Neural cell (in vitro differentiated cells): ENCODE results near the gene ARHGEF11. TPM values are rescaled to one million over a fixed set of nuclear protein-coding genes. Genes with fewer than 3 reads are reported as not detected.

Source experiments
- H2AFZ ChIP-seq: fragments of 200-600, 300-800 bp; sonication (generic), shearing (Covaris generic); 2 replicates; pipeline ENCODE4 v1.6.0; 2014; ENCODE audit warnings: low read depth, mild to moderate bottlenecking, antibody characterized with exemption, low read length, moderate library complexity
- H3F3A ChIP-seq: fragments of 200-600 bp; shearing (Covaris generic); 2 replicates; pipeline ENCODE4 v1.6.1; 2016; ENCODE audit warnings: mild to moderate bottlenecking, moderate library complexity, mixed read lengths, antibody characterized with exemption, low read length; ENCODE audit not compliant: insufficient read depth, poor library complexity, severe bottlenecking
- H3K27ac ChIP-seq: fragments of 200-600, 300-800 bp; sonication (generic), shearing (Covaris generic); 2 replicates; pipeline ENCODE4 v1.5.1; 2014; ENCODE audit warnings: mild to moderate bottlenecking, low read length, moderate library complexity
- H3K27me3 ChIP-seq: fragments of 300-800, 200-600 bp; sonication (generic), shearing (Covaris generic); 2 replicates; pipeline ENCODE4 v1.6.0; 2014; ENCODE audit warnings: mild to moderate bottlenecking, low read depth, low read length, moderate library complexity; ENCODE audit not compliant: insufficient read depth
- H3K36me3 ChIP-seq: fragments of 300-800, 200-600 bp; sonication (generic), shearing (Covaris generic); 2 replicates; pipeline ENCODE4 v1.5.1; 2014; ENCODE audit warnings: mild to moderate bottlenecking, antibody characterized with exemption, low read length, moderate library complexity; ENCODE audit not compliant: insufficient read depth
- H3K4me2 ChIP-seq: fragments of 300-800, 200-600 bp; sonication (generic), shearing (Covaris generic); 2 replicates; pipeline ENCODE4 v1.6.0; 2014; ENCODE audit warnings: mild to moderate bottlenecking, low read length
- H3K4me3 ChIP-seq: fragments of 300-800, 200-600 bp; sonication (generic), shearing (Covaris generic); 2 replicates; pipeline ENCODE4 v1.5.1; 2014; ENCODE audit warnings: mild to moderate bottlenecking, low read length, moderate library complexity
- H3K79me2 ChIP-seq: fragments of 200-600 bp; shearing (Covaris generic); replicated peaks from 2 replicates; pipeline ENCODE4 v1.6.0; 2014; ENCODE audit warnings: mild to moderate bottlenecking, low read length, moderate library complexity; ENCODE audit not compliant: insufficient read depth
- H3K9ac ChIP-seq: fragments of 300-800, 200-600 bp; sonication (generic), shearing (Covaris generic); 2 replicates; pipeline ENCODE4 v1.6.1; 2016; ENCODE audit warnings: mild to moderate bottlenecking, low read length, mixed read lengths
- H3K9me2 ChIP-seq: fragments of 200-600 bp; shearing (Covaris generic); 2 replicates; pipeline ENCODE4 v1.6.1; 2016; ENCODE audit warnings: mild to moderate bottlenecking, low read length, mixed read lengths; ENCODE audit not compliant: insufficient read depth
- H3K9me3 ChIP-seq: fragments of 200-600, 300-800 bp; sonication (generic), shearing (Covaris generic); 2 replicates; pipeline ENCODE4 v1.6.1; 2016; ENCODE audit warnings: mild to moderate bottlenecking, mixed run types, low read length, moderate library complexity, mixed read lengths
- H4K20me1 ChIP-seq: fragments of 200-600 bp; shearing (Covaris generic); 2 replicates; pipeline ENCODE4 v1.6.1; 2016; ENCODE audit warnings: mild to moderate bottlenecking, mixed run types; ENCODE audit not compliant: insufficient read depth
- CTCF ChIP-seq: fragments of 450-650 bp; IDR thresholded peaks from 2 replicates; pipeline ENCODE4 v1.5.1; 2014; ENCODE audit warnings: antibody characterized with exemption, mild to moderate bottlenecking, moderate library complexity; ENCODE audit not compliant: poor library complexity, severe bottlenecking
- EP300 ChIP-seq: fragments of 450-650 bp; conservative IDR thresholded peaks from 2 replicates; pipeline ENCODE4 v1.6.1; 2014; ENCODE audit warnings: antibody characterized with exemption, mild to moderate bottlenecking, moderate library complexity; ENCODE audit not compliant: poor library complexity, severe bottlenecking
- EZH2 ChIP-seq: fragments of 200-600, 300-800 bp; shearing (Covaris generic), sonication (generic); IDR thresholded peaks from 2 replicates; pipeline ENCODE4 v1.6.1; 2014; ENCODE audit warnings: antibody characterized with exemption, low read length, borderline replicate concordance, mild to moderate bottlenecking; ENCODE audit not compliant: insufficient read depth, poor library complexity, severe bottlenecking
- MXI1 ChIP-seq: fragments of 450-650 bp; conservative IDR thresholded peaks from 2 replicates; pipeline ENCODE4 v1.6.1; 2014; ENCODE audit warnings: antibody characterized with exemption, mild to moderate bottlenecking; ENCODE audit not compliant: poor library complexity, severe bottlenecking
- POLR2AphosphoS5 ChIP-seq: IDR thresholded peaks from 2 replicates; pipeline ENCODE4 v1.6.1; 2012
- RAD21 ChIP-seq: fragments of 450-650 bp; conservative IDR thresholded peaks from 2 replicates; pipeline ENCODE4 v1.6.1; 2014; ENCODE audit warnings: antibody characterized with exemption, mild to moderate bottlenecking, moderate library complexity
- REST ChIP-seq: IDR thresholded peaks from 2 replicates; pipeline ENCODE4 v1.6.1; 2012; ENCODE audit warnings: borderline replicate concordance
- SMC3 ChIP-seq: fragments of 450-650 bp; conservative IDR thresholded peaks from 2 replicates; pipeline ENCODE4 v1.6.1; 2014; ENCODE audit warnings: antibody characterized with exemption, mild to moderate bottlenecking, moderate library complexity; ENCODE audit not compliant: poor library complexity
- TAF1 ChIP-seq: IDR thresholded peaks from 2 replicates; pipeline ENCODE4 v1.6.1; 2012; ENCODE audit warnings: low read depth
- polyA plus RNA-seq: library from polyadenylated mRNA; depleted of rRNA; stranded (reverse); fragments of >200 nt; gene quantifications from 2 replicates; pipeline ENCODE4 v1.2.3, GENCODE V29; 2014

Gene ARHGEF11
- polyA plus RNA-seq, 1 donor from 2014 or later: 33.2 TPM

DNA sequence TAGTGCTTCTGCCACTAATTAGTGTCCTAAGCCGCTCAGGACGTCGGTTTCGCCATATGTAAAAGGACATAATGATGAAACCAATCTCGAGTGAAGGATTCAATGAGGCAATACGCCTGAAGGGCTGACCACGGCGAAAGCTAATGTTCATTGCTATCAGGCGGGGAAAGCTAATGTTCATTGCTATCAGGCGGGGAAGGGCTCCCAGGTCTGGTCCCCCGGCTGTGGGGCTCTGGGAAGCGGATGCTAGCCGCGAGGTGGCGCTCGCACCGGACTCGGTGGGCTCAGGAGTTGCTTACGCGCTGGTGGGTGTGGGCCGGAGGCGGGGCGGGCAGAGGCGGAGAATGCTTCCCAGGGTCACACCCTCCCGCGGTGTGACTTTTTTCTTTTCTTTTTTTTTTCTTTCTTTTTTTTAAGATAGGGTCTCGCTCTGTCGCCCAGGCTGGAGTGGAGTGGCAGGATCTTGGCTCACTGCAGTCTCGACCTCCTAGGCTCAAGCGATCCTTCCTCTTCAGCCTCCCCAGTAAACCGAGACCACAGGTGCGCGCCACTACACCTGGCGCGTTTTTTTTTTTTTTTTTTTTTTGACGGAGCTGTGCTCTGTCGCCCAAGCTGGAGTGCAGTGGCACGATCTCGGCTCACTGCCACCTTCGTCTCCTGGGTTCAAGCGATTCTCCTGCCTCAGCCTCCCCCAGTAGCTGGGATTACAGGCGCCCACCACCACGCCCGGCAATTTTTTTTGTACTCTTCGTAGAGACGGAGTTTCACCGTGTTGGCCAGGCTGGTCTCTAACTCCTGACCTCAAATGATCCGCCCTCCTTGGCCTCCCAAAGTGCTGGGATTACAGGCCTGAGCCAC is 153.1 kb downstream of the ARHGEF11 start:
- Histone ChIP-seq H4K20me1 (no peaks in the 10 kb centered on the region), H2AFZ (no peak overlapping the region), H3K9ac (no peak overlapping the region), H3K36me3 (no peaks in the 10 kb centered on the region), H3K9me3 (no peaks in the 10 kb centered on the region), H3F3A (no peaks in the 10 kb centered on the region), H3K4me2 (no peak overlapping the region), H3K79me2 (no peaks in the 10 kb centered on the region), H3K27me3 (peaks cover 46% of the 10 kb centered on the region), H3K27ac (no peak overlapping the region), H3K4me3 (no peak overlapping the region), H3K9me2 (no peaks in the 10 kb centered on the region)
- TF ChIP-seq REST: no peak
- TF ChIP-seq POLR2AphosphoS5: no peak
- no peak for TF ChIP-seq EZH2
- peak; percentile 74 for TF ChIP-seq CTCF
- no peak for TF ChIP-seq TAF1
- TF ChIP-seq EP300: no peak
- no peak for TF ChIP-seq MXI1
- peak; percentile 69 for TF ChIP-seq SMC3
- TF ChIP-seq RAD21: peak; percentile 39

DNA sequence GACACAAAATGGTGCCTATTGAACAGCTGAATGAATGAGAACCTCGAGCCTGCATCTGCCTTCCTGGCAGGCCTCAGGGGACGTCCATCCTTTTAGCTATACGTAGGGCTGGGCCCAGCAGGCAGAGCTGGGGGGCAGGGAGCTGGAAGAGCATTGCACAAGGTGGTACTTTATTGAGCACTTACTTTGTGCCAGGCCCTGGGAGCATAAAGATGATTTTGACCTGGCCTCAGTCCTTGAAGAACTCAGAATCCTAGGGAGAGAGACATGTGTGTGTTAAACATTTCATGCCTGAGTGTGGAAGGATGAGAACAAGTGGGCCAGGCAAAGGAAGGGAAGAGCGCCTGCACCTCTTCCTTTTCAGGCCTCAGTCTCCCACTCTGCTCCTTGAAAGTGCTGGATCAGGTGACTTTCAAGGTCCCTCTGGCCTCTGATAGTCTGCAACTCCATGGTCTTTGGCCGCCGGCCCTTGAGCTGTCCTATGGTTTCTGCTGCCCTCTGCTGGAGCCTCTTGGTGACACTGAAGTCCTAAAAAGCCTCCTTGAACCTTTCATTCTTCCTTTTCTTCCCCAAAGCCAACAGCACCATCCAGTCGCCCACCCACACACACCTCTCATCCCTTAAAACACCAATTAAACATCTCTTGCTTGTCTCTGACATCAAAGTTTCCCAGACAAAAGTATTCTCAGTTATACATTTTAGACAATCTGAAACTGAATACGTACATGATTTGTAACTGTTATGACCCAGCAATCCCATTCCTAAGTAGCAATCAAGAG is 155.6 kb downstream of the ARHGEF11 start:
- peaks cover 41% of the 10 kb centered on the region for H3K27me3 ChIP-seq
- H3K27ac ChIP-seq: no peak overlapping the region
- H3K9me3 ChIP-seq: no peaks in the 10 kb centered on the region
- TF ChIP-seq EP300 (no peak), CTCF (peak; percentile 90), TAF1 (no peak), MXI1 (no peak), SMC3 (peak; percentile 91), RAD21 (peak; percentile 90)
- H3K4me2 ChIP-seq: no peak overlapping the region
- no peaks in the 10 kb centered on the region for H3K79me2 ChIP-seq
- no peak overlapping the region for H3K4me3 ChIP-seq
- no peaks in the 10 kb centered on the region for H3K9me2 ChIP-seq
- H3F3A ChIP-seq: no peaks in the 10 kb centered on the region
- no peaks in the 10 kb centered on the region for H4K20me1 ChIP-seq
- H3K9ac ChIP-seq: no peak overlapping the region
- H3K36me3 ChIP-seq: no peaks in the 10 kb centered on the region
- H2AFZ ChIP-seq: no peak overlapping the region
